ENCODE results near the gene PIM3. TPM values are rescaled to one million over a fixed set of nuclear protein-coding genes. Genes with fewer than 3 reads are reported as not detected.

The PIM3 gene
- total RNA-seq, 2 experiments from 2014 or later = 224 to 230 TPM

GRCh38 chr22:49999063-49999945, 38.7 kb downstream of the PIM3 start:
- Histone ChIP-seq H3K9me3 (ENCODE audit: control insufficient read depth in 1 of 2, insufficient read depth in 1 of 2, low read length in 2 of 2) (peaks cover 0 to 6% of the 10 kb centered on the region in 2 experiments), H3K4me1 (ENCODE audit: insufficient read depth, low read length) (peaks cover 16% of the 10 kb centered on the region), H3K4me3 (ENCODE audit: low read length) (no peak overlapping the region), H3K36me3 (ENCODE audit: insufficient read depth, low read length) (no peaks in the 10 kb centered on the region), H3K27ac (ENCODE audit: low read depth in 1 of 2, low read length in 2 of 2) (no peak overlapping the region), H3K27me3 (ENCODE audit: control insufficient read depth in 1 of 2, insufficient read depth in 2 of 2, low read length in 2 of 2) (peaks cover 7 to 11% of the 10 kb centered on the region in 2 experiments)
- Mint-ChIP-seq H3K4me3 (no peak overlapping the region), H3K4me1 (ENCODE audit: low read depth) (peaks cover 9% of the 10 kb centered on the region), H3K27ac (no peak overlapping the region), H3K36me3 (ENCODE audit: low read depth) (no peaks in the 10 kb centered on the region), H3K9me3 (no peaks in the 10 kb centered on the region), H3K27me3 (peaks cover 9% of the 10 kb centered on the region)
- DNase-seq = peak in 3 of 14 experiments; percentile 19 to 51 (median 48)
- no peak for TF ChIP-seq CTCF (IDR thresholded peaks at IDR 0.05)
- ChIA-PET POLR2A (no interaction called here), CTCF (no interaction called here)
- intact Hi-C loops (cut with DNase I, micrococcal nuclease) = no loop called here
- ATAC-seq (ENCODE audit: poor library complexity) = peak; percentile 70

GRCh38 chr22:49999946-50000586, 39.5 kb downstream of the PIM3 start:
- ChIA-PET POLR2A (no interaction called here), CTCF (interaction anchor here (1.5 kb wide), 1 partner anchor 30 kb away, joined by 5 read pairs; no protein-coding TSS in a partner anchor)
- Histone ChIP-seq H3K27me3 (ENCODE audit: control insufficient read depth in 1 of 2, insufficient read depth in 2 of 2, low read length in 2 of 2) (peaks cover 7 to 11% of the 10 kb centered on the region in 2 experiments), H3K4me3 (ENCODE audit: low read length) (no peak overlapping the region), H3K27ac (ENCODE audit: low read depth in 1 of 2, low read length in 2 of 2) (no peak overlapping the region), H3K9me3 (ENCODE audit: control insufficient read depth in 1 of 2, insufficient read depth in 1 of 2, low read length in 2 of 2) (peaks cover 0 to 6% of the 10 kb centered on the region in 2 experiments), H3K4me1 (ENCODE audit: insufficient read depth, low read length) (peaks cover 16% of the 10 kb centered on the region), H3K36me3 (ENCODE audit: insufficient read depth, low read length) (no peaks in the 10 kb centered on the region)
- TF ChIP-seq CTCF (IDR thresholded peaks at IDR 0.05) = no peak
- H3K4me3 Mint-ChIP-seq = no peak overlapping the region
- ATAC-seq (ENCODE audit: poor library complexity) (no peak), DNase-seq (peak in 1 of 14 experiments; percentile 29)
- intact Hi-C loops (cut with DNase I, micrococcal nuclease) = no loop called here
- H3K36me3 Mint-ChIP-seq (ENCODE audit: low read depth) = no peaks in the 10 kb centered on the region
- no peaks in the 10 kb centered on the region for H3K9me3 Mint-ChIP-seq
- H3K27ac Mint-ChIP-seq = no peak overlapping the region
- H3K4me1 Mint-ChIP-seq (ENCODE audit: low read depth) = peaks cover 9% of the 10 kb centered on the region
- H3K27me3 Mint-ChIP-seq = peaks cover 9% of the 10 kb centered on the region

GRCh38 chr22:50000587-50001387, 40.2 kb downstream of the PIM3 start:
- TF ChIP-seq CTCF (IDR thresholded peaks at IDR 0.05) = no peak
- intact Hi-C loops (cut with DNase I, micrococcal nuclease) = no loop called here
- no peak overlapping the region for H3K4me3 Mint-ChIP-seq
- no peak overlapping the region for H3K4me3 ChIP-seq (ENCODE audit: low read length)
- no peaks in the 10 kb centered on the region for H3K9me3 Mint-ChIP-seq
- peaks cover 0 to 6% of the 10 kb centered on the region in 2 experiments for H3K9me3 ChIP-seq (ENCODE audit: control insufficient read depth in 1 of 2, insufficient read depth in 1 of 2, low read length in 2 of 2)
- DNase-seq = no peak
- no peak for ATAC-seq (ENCODE audit: poor library complexity)
- no peak overlapping the region for H3K27ac ChIP-seq (ENCODE audit: low read depth in 1 of 2, low read length in 2 of 2)
- peaks cover 9% of the 10 kb centered on the region for H3K4me1 Mint-ChIP-seq (ENCODE audit: low read depth)
- H3K27me3 ChIP-seq (ENCODE audit: control insufficient read depth in 1 of 2, insufficient read depth in 2 of 2, low read length in 2 of 2) = peaks cover 7 to 11% of the 10 kb centered on the region in 2 experiments
- ChIA-PET POLR2A (no interaction called here), CTCF (interaction anchor here (1.5 kb wide), 1 partner anchor 29 kb away, joined by 5 read pairs; no protein-coding TSS in a partner anchor)
- no peaks in the 10 kb centered on the region for H3K36me3 ChIP-seq (ENCODE audit: insufficient read depth, low read length)
- H3K36me3 Mint-ChIP-seq (ENCODE audit: low read depth) = no peaks in the 10 kb centered on the region
- H3K27me3 Mint-ChIP-seq = peaks cover 9% of the 10 kb centered on the region
- peaks cover 16% of the 10 kb centered on the region for H3K4me1 ChIP-seq (ENCODE audit: insufficient read depth, low read length)
- H3K27ac Mint-ChIP-seq = no peak overlapping the region
